Neural cell (in vitro differentiated cells): ENCODE measurements around the gene HINT2. TPM values are rescaled to one million over a fixed set of nuclear protein-coding genes. Genes with fewer than 3 reads are reported as not detected.

Experiments
- H2AFZ ChIP-seq: fragments of 200-600, 300-800 bp; sonication (generic), shearing (Covaris generic); 2 replicates; pipeline ENCODE4 v1.6.0; 2014; ENCODE audit warnings: low read depth, mild to moderate bottlenecking, antibody characterized with exemption, low read length, moderate library complexity
- H3F3A ChIP-seq: fragments of 200-600 bp; shearing (Covaris generic); 2 replicates; pipeline ENCODE4 v1.6.1; 2016; ENCODE audit warnings: mild to moderate bottlenecking, moderate library complexity, mixed read lengths, antibody characterized with exemption, low read length; ENCODE audit not compliant: insufficient read depth, poor library complexity, severe bottlenecking
- H3K27ac ChIP-seq: fragments of 200-600, 300-800 bp; sonication (generic), shearing (Covaris generic); 2 replicates; pipeline ENCODE4 v1.5.1; 2014; ENCODE audit warnings: mild to moderate bottlenecking, low read length, moderate library complexity
- H3K27me3 ChIP-seq: fragments of 300-800, 200-600 bp; sonication (generic), shearing (Covaris generic); 2 replicates; pipeline ENCODE4 v1.6.0; 2014; ENCODE audit warnings: mild to moderate bottlenecking, low read depth, low read length, moderate library complexity; ENCODE audit not compliant: insufficient read depth
- H3K36me3 ChIP-seq: fragments of 300-800, 200-600 bp; sonication (generic), shearing (Covaris generic); 2 replicates; pipeline ENCODE4 v1.5.1; 2014; ENCODE audit warnings: mild to moderate bottlenecking, antibody characterized with exemption, low read length, moderate library complexity; ENCODE audit not compliant: insufficient read depth
- H3K4me2 ChIP-seq: fragments of 300-800, 200-600 bp; sonication (generic), shearing (Covaris generic); 2 replicates; pipeline ENCODE4 v1.6.0; 2014; ENCODE audit warnings: mild to moderate bottlenecking, low read length
- H3K4me3 ChIP-seq: fragments of 300-800, 200-600 bp; sonication (generic), shearing (Covaris generic); 2 replicates; pipeline ENCODE4 v1.5.1; 2014; ENCODE audit warnings: mild to moderate bottlenecking, low read length, moderate library complexity
- H3K79me2 ChIP-seq: fragments of 200-600 bp; shearing (Covaris generic); replicated peaks from 2 replicates; pipeline ENCODE4 v1.6.0; 2014; ENCODE audit warnings: mild to moderate bottlenecking, low read length, moderate library complexity; ENCODE audit not compliant: insufficient read depth
- H3K9ac ChIP-seq: fragments of 300-800, 200-600 bp; sonication (generic), shearing (Covaris generic); 2 replicates; pipeline ENCODE4 v1.6.1; 2016; ENCODE audit warnings: mild to moderate bottlenecking, low read length, mixed read lengths
- H3K9me2 ChIP-seq: fragments of 200-600 bp; shearing (Covaris generic); 2 replicates; pipeline ENCODE4 v1.6.1; 2016; ENCODE audit warnings: mild to moderate bottlenecking, low read length, mixed read lengths; ENCODE audit not compliant: insufficient read depth
- H3K9me3 ChIP-seq: fragments of 200-600, 300-800 bp; sonication (generic), shearing (Covaris generic); 2 replicates; pipeline ENCODE4 v1.6.1; 2016; ENCODE audit warnings: mild to moderate bottlenecking, mixed run types, low read length, moderate library complexity, mixed read lengths
- H4K20me1 ChIP-seq: fragments of 200-600 bp; shearing (Covaris generic); 2 replicates; pipeline ENCODE4 v1.6.1; 2016; ENCODE audit warnings: mild to moderate bottlenecking, mixed run types; ENCODE audit not compliant: insufficient read depth
- CTCF ChIP-seq: fragments of 450-650 bp; IDR thresholded peaks from 2 replicates; pipeline ENCODE4 v1.5.1; 2014; ENCODE audit warnings: antibody characterized with exemption, mild to moderate bottlenecking, moderate library complexity; ENCODE audit not compliant: poor library complexity, severe bottlenecking
- EP300 ChIP-seq: fragments of 450-650 bp; conservative IDR thresholded peaks from 2 replicates; pipeline ENCODE4 v1.6.1; 2014; ENCODE audit warnings: antibody characterized with exemption, mild to moderate bottlenecking, moderate library complexity; ENCODE audit not compliant: poor library complexity, severe bottlenecking
- EZH2 ChIP-seq: fragments of 200-600, 300-800 bp; shearing (Covaris generic), sonication (generic); IDR thresholded peaks from 2 replicates; pipeline ENCODE4 v1.6.1; 2014; ENCODE audit warnings: antibody characterized with exemption, low read length, borderline replicate concordance, mild to moderate bottlenecking; ENCODE audit not compliant: insufficient read depth, poor library complexity, severe bottlenecking
- MXI1 ChIP-seq: fragments of 450-650 bp; conservative IDR thresholded peaks from 2 replicates; pipeline ENCODE4 v1.6.1; 2014; ENCODE audit warnings: antibody characterized with exemption, mild to moderate bottlenecking; ENCODE audit not compliant: poor library complexity, severe bottlenecking
- POLR2AphosphoS5 ChIP-seq: IDR thresholded peaks from 2 replicates; pipeline ENCODE4 v1.6.1; 2012
- RAD21 ChIP-seq: fragments of 450-650 bp; conservative IDR thresholded peaks from 2 replicates; pipeline ENCODE4 v1.6.1; 2014; ENCODE audit warnings: antibody characterized with exemption, mild to moderate bottlenecking, moderate library complexity
- REST ChIP-seq: IDR thresholded peaks from 2 replicates; pipeline ENCODE4 v1.6.1; 2012; ENCODE audit warnings: borderline replicate concordance
- SMC3 ChIP-seq: fragments of 450-650 bp; conservative IDR thresholded peaks from 2 replicates; pipeline ENCODE4 v1.6.1; 2014; ENCODE audit warnings: antibody characterized with exemption, mild to moderate bottlenecking, moderate library complexity; ENCODE audit not compliant: poor library complexity
- TAF1 ChIP-seq: IDR thresholded peaks from 2 replicates; pipeline ENCODE4 v1.6.1; 2012; ENCODE audit warnings: low read depth
- polyA plus RNA-seq: library from polyadenylated mRNA; depleted of rRNA; stranded (reverse); fragments of >200 nt; gene quantifications from 2 replicates; pipeline ENCODE4 v1.2.3, GENCODE V29; 2014

The HINT2 gene
- polyA plus RNA-seq, 1 donor from 2014 or later: 31.0 TPM

GRCh38 chr9:35813434-35814105 is 1.3 kb downstream of the HINT2 start:
- Histone ChIP-seq H3K36me3 (no peaks in the 10 kb centered on the region), H3K9me3 (no peaks in the 10 kb centered on the region), H3K9me2 (no peaks in the 10 kb centered on the region), H4K20me1 (no peaks in the 10 kb centered on the region), H3K27me3 (no peaks in the 10 kb centered on the region), H3K79me2 (peaks cover 4% of the 10 kb centered on the region), H3K4me2 (peak overlapping the region; percentile 99), H3K27ac (peak overlapping the region; percentile 94), H3K9ac (peak overlapping the region; percentile 93), H2AFZ (no peak overlapping the region), H3K4me3 (peak overlapping the region; percentile 97), H3F3A (peaks cover 5% of the 10 kb centered on the region)
- TF ChIP-seq CTCF (peak; percentile 16), SMC3 (no peak)

- peak within 1 kb of the TSS; percentile 83 for H3K4me2 ChIP-seq
- no peaks in the 10 kb centered on the region for H3K36me3 ChIP-seq
- peaks cover 5% of the 10 kb centered on the region for H3F3A ChIP-seq
- peaks cover 4% of the 10 kb centered on the region for H3K79me2 ChIP-seq
- peak within 1 kb of the TSS; percentile 68 for H3K4me3 ChIP-seq
- H3K27ac ChIP-seq: peak within 1 kb of the TSS; percentile 63
- H4K20me1 ChIP-seq: no peaks in the 10 kb centered on the region
- H3K9ac ChIP-seq: peak within 1 kb of the TSS; percentile 54
- H3K9me3 ChIP-seq: no peaks in the 10 kb centered on the region
- TF ChIP-seq SMC3: peak; percentile 35
- TF ChIP-seq CTCF: no peak
- TF ChIP-seq EP300: peak; percentile 28
- TF ChIP-seq TAF1: peak; percentile 50
- TF ChIP-seq POLR2AphosphoS5: peak; percentile 65
- TF ChIP-seq EZH2: no peak
- no peak for TF ChIP-seq RAD21
- TF ChIP-seq MXI1: peak; percentile 81
- peak; percentile 50 for TF ChIP-seq REST
- H2AFZ ChIP-seq: peak within 1 kb of the TSS; percentile 78
- H3K9me2 ChIP-seq: no peaks in the 10 kb centered on the region
- no peaks in the 10 kb centered on the region for H3K27me3 ChIP-seq
Observed at GRCh38 chr9:35812025-35812602, 2.7 kb downstream of the HINT2 start, which contains the start of gene SPAG8. Gene SPAG8, minus strand, starts transcription at chr9:35812262. Its CDS starts 115 bp downstream, at chr9:35812147.
